Measurements from ENCODE around the gene PLOD1. TPM values are rescaled to one million over a fixed set of nuclear protein-coding genes. Genes with fewer than 3 reads are reported as not detected.
A peak's percentile ranks its signal among the peaks of the same experiment; 100 is the strongest.

The PLOD1 gene
- total and polyA plus RNA-seq, 4 donors = 33.5 to 112 (median 79.1) TPM

- TF ChIP-seq CTCF (IDR thresholded peaks at IDR 0.05; ENCODE audit: control extremely low read depth, extremely low read depth) = no peak
- H3K27ac ChIP-seq (ENCODE audit: low read depth in 1 of 2, low read length in 1 of 2) = no peak overlapping the region
- H3K36me3 ChIP-seq (ENCODE audit: control insufficient read depth in 4 of 4, insufficient read depth in 4 of 4, low read length in 4 of 4) = peaks cover 0 to 4% (median 0%) of the 10 kb centered on the region in 4 donors
- no peaks in the 10 kb centered on the region for H3K4me1 ChIP-seq (ENCODE audit: control insufficient read depth in 5 of 5, insufficient read depth in 5 of 5, low read length in 5 of 5)
- H3K4me3 ChIP-seq = no peak overlapping the region
- no peaks in the 10 kb centered on the region for H3K9me3 ChIP-seq (ENCODE audit: control insufficient read depth in 4 of 4, insufficient read depth in 3 of 4, low read length in 3 of 4)
- 44 to 68% methylated on average over 11 of the region's 11 CpGs for WGBS, 2 donors
- DNase-seq = no peak
- no peaks in the 10 kb centered on the region for H3K27me3 ChIP-seq (ENCODE audit: control insufficient read depth in 3 of 3, insufficient read depth in 3 of 3, low read length in 2 of 3)
- no peak overlapping the region for H3K9ac ChIP-seq (ENCODE audit: insufficient read depth in 1 of 2, low read length in 2 of 2)
- no peak for ATAC-seq (ENCODE audit: insufficient read depth, low FRiP score)
Measured at GRCh38 chr1:11913291-11913690, 21.2 kb upstream of the PLOD1 start.

- TF ChIP-seq CTCF (IDR thresholded peaks at IDR 0.05; ENCODE audit: control extremely low read depth, extremely low read depth) = no peak
- no peak overlapping the region for H3K9ac ChIP-seq (ENCODE audit: insufficient read depth in 1 of 2, low read length in 2 of 2)
- ATAC-seq (ENCODE audit: insufficient read depth, low FRiP score) = no peak
Measured at GRCh38 chr1:11914024-11914423, 20.5 kb upstream of the PLOD1 start.

GRCh38 chr1:11918799-11919519, 15.6 kb upstream of the PLOD1 start:
- DNase-seq (no peak), ATAC-seq (ENCODE audit: insufficient read depth, low FRiP score) (no peak)
- WGBS, 2 donors = 78 to 87% methylated on average over 14 of the region's 14 CpGs
- Histone ChIP-seq H3K4me1 (ENCODE audit: control insufficient read depth in 5 of 5, insufficient read depth in 5 of 5, low read length in 5 of 5) (peaks cover 0 to 7% (median 0%) of the 10 kb centered on the region in 5 donors), H3K27ac (ENCODE audit: low read depth in 1 of 2, low read length in 1 of 2) (peak overlapping the region in 1 of 2 donors; percentile 64), H3K9me3 (ENCODE audit: control insufficient read depth in 4 of 4, insufficient read depth in 3 of 4, low read length in 3 of 4) (no peaks in the 10 kb centered on the region), H3K36me3 (ENCODE audit: control insufficient read depth in 4 of 4, insufficient read depth in 4 of 4, low read length in 4 of 4) (peaks cover 4 to 43% (median 8%) of the 10 kb centered on the region in 4 donors), H3K9ac (ENCODE audit: insufficient read depth in 1 of 2, low read length in 2 of 2) (no peak overlapping the region), H3K4me3 (no peak overlapping the region), H3K27me3 (ENCODE audit: control insufficient read depth in 3 of 3, insufficient read depth in 3 of 3, low read length in 2 of 3) (no peaks in the 10 kb centered on the region)
- TF ChIP-seq CTCF (IDR thresholded peaks at IDR 0.05; ENCODE audit: control extremely low read depth, extremely low read depth) = no peak

More at GRCh38 chr1:11914024-11914423, 20.5 kb upstream of the PLOD1 start:
- Histone ChIP-seq H3K9me3 (ENCODE audit: control insufficient read depth in 4 of 4, insufficient read depth in 3 of 4, low read length in 3 of 4) (no peaks in the 10 kb centered on the region), H3K4me1 (ENCODE audit: control insufficient read depth in 5 of 5, insufficient read depth in 5 of 5, low read length in 5 of 5) (peaks cover 0 to under 1% (median 0%) of the 10 kb centered on the region in 5 donors), H3K36me3 (ENCODE audit: control insufficient read depth in 4 of 4, insufficient read depth in 4 of 4, low read length in 4 of 4) (peaks cover 0 to 10% (median 0%) of the 10 kb centered on the region in 4 donors), H3K27me3 (ENCODE audit: control insufficient read depth in 3 of 3, insufficient read depth in 3 of 3, low read length in 2 of 3) (no peaks in the 10 kb centered on the region), H3K27ac (ENCODE audit: low read depth in 1 of 2, low read length in 1 of 2) (no peak overlapping the region), H3K4me3 (no peak overlapping the region)
- WGBS, 2 donors = 85 to 90% methylated on average over 1 of the region's 1 CpG
- DNase-seq = no peak

All from lung (tissue), 12 donors.